Measurements from ENCODE around the gene GOLM1.
"Not testable (repeated sequence)": the region's sequence is repeated elsewhere in the genome, so short reads cannot be mapped to it uniquely, and the experiment has no call there.

Gene GOLM1

GRCh38 chr9:86079865-86080469 lies 19.4 kb downstream of the GOLM1 start:
- DNase-seq (ENCODE audit: low read depth) = no peak

DNA sequence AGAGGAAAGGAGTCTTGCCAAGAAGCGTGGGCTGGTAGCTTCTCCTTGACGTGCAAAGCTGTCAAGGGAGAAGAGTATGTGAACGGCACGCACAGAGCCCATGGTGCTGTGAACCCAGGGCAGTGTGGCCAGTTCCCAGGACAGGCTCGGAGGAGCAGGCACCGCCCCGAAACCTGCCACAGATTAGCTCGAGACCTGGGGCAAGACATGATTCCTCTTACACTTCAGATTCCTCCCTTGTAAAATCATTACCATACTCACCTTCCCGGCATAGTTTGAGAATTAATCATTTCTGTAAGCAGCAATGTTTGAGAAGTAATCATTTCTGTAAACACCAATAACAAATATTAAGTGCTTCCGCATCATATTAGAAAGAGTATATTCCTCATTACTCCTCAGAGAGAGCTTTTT lies 19.9 kb downstream of the GOLM1 start:
- DNase-seq (ENCODE audit: low read depth) = no peak

- no peak for DNase-seq (ENCODE audit: low read depth)
Measured at GRCh38 chr9:86078731-86079130, 20.6 kb downstream of the GOLM1 start.

GRCh38 chr9:86077276-86077675 lies 22.1 kb downstream of the GOLM1 start:
- DNase-seq (ENCODE audit: low read depth) = no peak

DNA sequence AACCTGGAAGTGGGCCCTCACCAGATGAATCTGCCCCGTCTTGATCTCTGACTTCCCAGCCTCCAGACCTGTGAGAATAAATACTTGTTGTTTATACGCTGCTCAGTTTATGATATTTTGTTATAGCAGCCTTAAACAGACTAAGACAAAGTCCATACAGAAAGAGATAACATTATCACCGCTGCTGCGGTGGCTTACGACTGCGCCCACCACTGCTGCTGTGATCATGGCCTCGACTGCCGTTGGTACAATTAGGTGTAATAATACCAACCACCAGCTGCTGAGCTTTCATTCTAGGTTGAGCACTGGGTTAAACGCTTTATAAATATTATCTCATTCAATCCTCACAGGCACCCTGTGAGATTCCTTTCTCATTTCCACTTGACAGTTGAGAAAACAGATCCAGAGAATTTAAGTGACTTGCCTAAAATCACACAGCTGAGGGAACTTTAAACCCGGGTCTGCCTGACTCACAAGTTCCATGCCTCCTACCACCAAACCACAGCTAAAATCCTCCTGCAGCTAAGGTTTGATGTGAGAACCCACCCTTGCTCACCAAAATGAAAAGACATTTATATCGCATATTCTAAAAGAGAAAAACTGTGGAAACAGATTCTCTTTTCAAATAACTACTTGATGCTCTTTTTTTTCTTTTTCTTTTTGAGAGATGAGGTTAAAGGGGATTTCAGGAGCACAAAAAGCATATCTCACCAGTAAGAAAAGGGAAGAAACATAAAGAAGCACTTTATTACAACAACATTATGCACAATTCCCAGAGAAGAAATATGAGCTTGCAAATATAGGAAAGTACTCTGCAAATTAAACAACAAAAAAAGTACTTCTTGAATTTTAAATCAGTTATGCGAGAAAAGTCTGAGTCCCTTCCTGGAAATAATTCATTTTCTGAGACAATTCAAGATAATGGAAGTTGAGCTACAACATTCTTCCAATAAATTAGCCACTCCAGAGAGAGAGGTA lies 23.9 kb downstream of the GOLM1 start:
- DNase-seq (ENCODE audit: low read depth) = no peak

DNA sequence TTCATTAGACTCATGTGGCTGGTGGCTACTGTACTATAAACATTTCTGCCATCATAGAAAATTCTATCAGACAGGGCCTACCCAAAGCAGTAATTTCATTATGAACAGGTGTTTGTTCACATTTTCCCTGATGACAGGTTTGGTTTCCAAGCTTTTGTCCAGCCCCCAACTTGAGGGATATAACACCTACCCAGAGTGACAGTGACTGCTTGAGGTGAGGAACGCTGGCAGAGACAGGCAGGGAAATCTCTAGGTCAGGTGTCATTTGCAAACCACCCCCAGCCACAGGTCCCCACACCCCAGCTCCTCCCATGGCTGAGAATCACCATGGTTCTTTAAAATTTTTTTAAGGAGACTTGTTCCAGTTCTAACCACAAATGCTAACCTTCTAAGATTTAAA lies 25.5 kb downstream of the GOLM1 start:
- DNase-seq (ENCODE audit: low read depth) = no peak

- DNase-seq (ENCODE audit: low read depth) = no peak
Measured at GRCh38 chr9:86072394-86072877, 26.9 kb downstream of the GOLM1 start.

GRCh38 chr9:86069206-86069869 lies 30.0 kb downstream of the GOLM1 start:
- no peak for DNase-seq (ENCODE audit: low read depth)

DNA sequence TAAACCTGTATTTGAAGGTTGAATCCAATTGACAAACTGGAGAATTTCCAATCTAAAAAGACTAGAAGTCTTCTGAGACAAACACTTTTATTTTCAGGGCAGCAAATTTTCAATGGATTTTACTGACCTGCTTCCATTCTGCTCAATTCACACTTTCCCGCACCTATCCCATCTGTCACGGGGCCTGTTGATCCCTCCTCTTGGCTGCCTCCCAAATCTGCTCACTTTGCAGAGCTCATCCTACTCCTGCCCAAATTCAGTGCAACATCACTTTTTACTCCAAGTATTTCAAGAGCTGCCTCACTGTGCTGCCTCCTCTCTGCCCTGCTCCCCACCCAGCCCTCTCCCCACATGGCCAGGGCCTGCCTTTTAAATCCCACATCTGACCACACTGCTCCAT lies 35.1 kb downstream of the GOLM1 start:
- DNase-seq (ENCODE audit: low read depth) = no peak

DNA sequence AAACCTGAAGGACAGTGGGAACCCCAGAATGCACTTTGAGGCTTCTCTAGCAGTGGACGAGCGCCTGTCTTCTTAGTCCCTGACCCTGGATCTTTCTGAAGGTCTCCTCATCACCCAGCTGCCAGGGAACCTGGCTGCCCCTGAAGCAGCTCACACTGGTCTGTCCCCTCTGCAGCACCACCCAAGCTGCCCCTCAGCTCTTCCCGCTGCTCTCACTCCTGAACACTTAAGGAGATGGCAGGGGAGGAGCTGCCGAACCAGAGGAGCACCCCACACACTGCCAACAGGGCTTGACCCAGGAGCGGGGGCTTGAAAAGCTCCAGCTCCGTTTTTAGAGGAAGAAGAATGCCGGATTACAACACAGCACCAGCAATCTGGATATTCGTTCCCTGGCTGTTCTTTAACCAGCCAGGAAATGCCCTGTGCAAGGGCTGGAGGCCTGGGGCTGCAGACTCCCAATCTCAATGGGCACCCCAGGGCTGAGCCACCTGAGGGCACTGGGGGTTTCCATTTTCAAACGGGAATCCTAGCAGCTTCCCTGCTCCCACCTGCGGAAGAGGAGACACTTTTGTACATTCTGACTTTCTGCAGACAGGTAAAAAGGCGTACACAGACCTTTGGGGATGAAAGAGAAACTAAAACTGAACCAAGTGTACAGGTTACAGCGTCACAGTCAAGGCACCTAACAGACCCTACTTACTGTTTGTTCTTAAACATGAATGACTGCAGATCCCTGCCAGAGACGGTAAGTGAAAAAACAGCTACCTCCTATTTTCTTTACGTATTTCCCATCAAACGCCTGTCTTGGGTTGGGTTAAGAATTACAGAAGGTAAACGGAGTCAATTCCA lies 36.3 kb downstream of the GOLM1 start:
- no peak for DNase-seq (ENCODE audit: low read depth)

GRCh38 chr9:86061972-86062739 lies 37.2 kb downstream of the GOLM1 start:
- DNase-seq (ENCODE audit: low read depth) = no peak

GRCh38 chr9:86057491-86057890 lies 41.9 kb downstream of the GOLM1 start:
- DNase-seq (ENCODE audit: low read depth) = no peak

- DNase-seq (ENCODE audit: low read depth) = no peak
Measured at GRCh38 chr9:86054695-86055094, 44.7 kb downstream of the GOLM1 start.

DNA sequence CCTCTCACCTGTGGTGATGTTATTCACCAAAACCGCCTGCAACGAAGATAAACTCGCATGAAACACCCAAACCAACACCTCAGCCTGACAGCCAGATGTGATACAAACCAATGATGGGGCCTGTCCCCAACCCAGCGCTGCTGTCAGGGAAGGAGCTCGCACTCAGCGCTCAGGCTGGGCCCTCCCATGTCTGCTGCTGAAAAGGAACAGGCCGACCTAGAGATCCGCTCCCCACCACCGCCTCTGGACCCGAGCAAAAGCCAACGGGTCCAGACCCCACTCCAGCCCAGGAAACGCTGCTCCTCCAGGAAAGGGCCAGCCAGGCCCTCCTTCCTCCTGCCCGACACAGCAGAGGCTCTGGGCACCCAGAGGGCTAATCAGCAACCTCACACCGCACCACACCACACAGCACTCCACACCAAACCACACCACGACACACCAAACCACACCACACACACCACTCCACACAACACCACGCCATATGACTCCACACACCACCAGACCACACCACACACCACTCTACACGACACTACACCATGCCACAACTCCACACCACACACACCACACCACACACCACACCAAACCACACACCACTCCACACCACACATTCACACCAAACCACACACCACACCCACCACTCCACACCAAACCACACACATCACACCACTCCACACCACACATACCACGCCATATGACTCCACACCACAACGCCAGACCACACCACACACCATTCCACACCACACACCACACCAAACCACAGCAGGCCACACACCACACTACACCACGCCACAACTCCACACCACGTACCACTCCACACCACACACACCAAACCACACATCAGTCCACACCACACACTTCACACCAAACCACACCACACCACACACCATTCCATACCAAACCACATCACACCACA lies 46.5 kb downstream of the GOLM1 start:
- no peak for DNase-seq (ENCODE audit: low read depth)

DNA sequence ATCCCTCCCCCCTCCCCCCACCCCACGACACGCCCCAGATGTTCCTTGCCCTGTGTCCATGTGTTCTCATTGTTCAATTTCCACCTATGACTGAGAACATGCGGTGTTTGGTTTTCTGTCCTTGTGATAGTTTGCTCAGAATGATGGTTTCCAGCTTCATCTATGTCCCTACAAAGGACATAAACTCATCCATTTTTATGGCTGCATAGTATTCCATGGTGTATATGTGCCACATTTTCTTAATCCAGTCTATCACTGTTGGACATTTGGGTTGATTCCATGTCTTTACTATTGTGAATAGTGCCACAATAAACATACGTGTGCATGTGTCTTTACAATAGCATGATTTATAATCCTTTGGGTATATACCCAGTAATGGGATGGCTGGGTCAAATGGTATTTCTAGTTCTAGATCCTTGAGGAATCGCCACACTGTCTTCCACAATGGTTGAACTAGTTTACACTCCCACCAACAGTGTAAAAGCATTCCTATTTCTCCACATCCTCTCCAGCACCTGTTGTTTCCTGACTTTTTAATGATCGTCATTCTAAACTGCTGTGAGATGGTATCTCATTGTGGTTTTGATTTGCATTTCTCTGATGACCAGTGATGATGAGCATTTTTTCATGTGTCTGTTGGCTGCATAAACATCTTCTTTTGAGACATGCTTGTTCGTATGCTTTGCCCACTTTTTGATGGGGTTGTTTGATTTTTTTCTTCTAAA lies 51.2 kb downstream of the GOLM1 start:
- DNase-seq (ENCODE audit: low read depth) = not testable (repeated sequence)

DNA sequence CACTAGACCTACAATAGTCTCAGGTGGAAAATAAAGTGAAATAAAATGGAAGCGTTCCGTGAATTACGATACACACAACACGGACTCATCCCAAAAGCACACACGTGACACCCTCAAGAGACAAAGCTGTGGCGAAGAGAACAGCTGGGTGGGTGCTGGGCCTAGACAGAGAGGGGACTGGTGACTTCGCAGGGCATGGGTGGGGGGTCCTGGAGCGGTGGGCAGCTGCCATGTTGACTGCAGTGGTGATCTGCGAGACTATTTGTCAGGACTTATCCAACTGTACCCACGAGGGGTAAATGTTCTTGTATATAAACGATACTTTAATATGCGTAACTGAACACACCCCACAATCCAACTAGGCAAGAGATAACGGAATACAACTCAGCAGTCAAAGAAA lies 52.0 kb downstream of the GOLM1 start:
- DNase-seq (ENCODE audit: low read depth) = no peak

DNA sequence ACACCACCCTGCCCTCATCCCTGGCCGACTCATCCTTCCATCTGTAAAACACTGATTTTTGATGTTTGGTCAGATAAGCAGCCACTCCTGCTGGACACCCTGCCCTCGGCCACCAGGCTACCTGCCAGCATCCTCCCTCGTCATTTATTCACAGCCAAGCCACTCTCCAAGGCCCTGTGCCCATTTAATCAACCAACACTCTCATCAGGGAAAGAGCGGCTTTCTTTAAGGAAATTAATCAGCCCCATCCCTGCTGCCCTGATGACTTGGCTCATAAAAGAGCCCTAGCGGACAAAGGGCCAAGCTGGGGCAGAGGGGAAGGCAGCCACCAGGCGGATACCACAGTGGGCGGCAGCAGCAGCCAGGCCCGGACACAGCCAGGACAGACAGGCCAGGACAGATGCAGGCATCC lies 52.4 kb downstream of the GOLM1 start:
- DNase-seq (ENCODE audit: low read depth) = no peak

DNA sequence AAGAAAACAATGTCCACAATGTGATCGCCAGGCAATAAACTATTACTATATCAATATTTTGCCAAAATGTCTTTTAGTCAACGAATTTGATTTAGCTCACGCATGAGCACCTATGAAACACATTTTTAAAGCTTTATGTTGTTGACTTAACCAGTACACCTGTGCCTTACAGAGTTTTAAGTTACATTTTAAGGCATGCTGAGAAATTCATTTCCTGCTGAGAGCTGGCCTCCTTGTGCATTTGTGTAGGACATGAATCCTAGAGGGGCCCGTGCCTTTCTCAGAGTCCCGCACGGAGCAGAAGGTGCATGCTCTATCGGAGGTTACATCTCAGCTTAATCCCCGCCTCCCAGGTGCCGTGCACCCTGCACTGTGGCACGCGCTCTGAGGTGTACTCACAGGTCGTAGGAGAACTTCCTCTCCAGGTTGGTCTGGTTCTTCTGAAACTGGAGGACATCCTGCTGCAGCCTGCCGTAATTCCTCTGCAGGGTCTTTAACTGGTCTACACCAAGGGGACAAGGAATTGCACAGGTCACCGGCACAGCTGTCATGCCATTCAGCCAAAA lies 53.2 kb downstream of the GOLM1 start:
- DNase-seq (ENCODE audit: low read depth) = no peak

DNA sequence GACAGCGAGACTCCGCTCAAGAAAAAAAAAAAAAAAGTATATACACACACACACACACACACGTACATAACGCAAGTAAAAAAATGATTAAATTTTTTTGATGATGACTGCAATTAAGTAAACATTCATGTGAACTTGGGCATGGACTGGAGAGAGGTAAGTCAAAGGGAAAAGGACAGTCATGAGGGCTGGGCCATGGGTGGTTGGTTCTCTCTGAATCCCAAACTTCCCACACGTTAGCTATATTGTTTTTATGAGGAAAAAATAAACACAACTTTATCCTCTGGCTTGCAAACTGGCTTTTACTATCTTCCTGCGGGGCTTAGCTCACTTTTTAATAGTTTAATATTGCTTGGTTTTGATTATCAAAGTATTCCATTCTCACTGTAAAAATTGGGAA lies 53.7 kb downstream of the GOLM1 start:
- no peak for DNase-seq (ENCODE audit: low read depth)
